DOHH2 (cell line): ENCODE results near the gene FOXD2.

Experiments used
- EZH2phosphoT487 ChIP-seq: fragments of 200-600 bp; sonication (generic); IDR thresholded peaks from 2 replicates; pipeline ENCODE4 v1.6.1; 2017; ENCODE audit warnings: borderline replicate concordance, mild to moderate bottlenecking, antibody characterized with exemption, low read length, moderate library complexity, mixed read lengths
- TF ChIP-seq, protein P1 (sequence below): fragments of 200-600 bp; sonication (generic); IDR thresholded peaks from one replicate; pipeline ENCODE4 v1.5.1; 2014; ENCODE audit warnings: antibody characterized with exemption, mild to moderate bottlenecking, low read depth, low read length; ENCODE audit not compliant: poor library complexity, severe bottlenecking

DNA sequence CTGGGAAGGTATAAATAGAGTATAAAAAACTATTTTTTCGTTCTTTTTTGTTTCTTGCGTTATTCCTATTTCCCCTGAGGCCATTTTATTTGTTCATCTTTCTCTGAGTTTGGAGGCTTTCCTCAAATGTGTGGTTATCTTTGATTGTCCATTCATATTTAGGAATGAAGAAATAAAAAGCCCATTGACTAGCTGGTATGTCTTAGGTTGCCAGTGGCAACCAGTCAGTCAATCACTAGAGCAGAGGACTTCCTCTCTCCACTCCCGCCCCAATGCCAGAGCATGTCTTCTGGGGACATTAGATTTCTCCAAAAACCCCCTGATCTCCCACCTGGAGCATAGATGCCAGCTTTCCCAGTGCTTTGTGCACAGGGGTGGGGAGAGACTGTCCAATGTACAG is 42.4 kb upstream of the FOXD2 start:
- TF ChIP-seq, protein P1, sequence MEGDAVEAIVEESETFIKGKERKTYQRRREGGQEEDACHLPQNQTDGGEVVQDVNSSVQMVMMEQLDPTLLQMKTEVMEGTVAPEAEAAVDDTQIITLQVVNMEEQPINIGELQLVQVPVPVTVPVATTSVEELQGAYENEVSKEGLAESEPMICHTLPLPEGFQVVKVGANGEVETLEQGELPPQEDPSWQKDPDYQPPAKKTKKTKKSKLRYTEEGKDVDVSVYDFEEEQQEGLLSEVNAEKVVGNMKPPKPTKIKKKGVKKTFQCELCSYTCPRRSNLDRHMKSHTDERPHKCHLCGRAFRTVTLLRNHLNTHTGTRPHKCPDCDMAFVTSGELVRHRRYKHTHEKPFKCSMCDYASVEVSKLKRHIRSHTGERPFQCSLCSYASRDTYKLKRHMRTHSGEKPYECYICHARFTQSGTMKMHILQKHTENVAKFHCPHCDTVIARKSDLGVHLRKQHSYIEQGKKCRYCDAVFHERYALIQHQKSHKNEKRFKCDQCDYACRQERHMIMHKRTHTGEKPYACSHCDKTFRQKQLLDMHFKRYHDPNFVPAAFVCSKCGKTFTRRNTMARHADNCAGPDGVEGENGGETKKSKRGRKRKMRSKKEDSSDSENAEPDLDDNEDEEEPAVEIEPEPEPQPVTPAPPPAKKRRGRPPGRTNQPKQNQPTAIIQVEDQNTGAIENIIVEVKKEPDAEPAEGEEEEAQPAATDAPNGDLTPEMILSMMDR = no peak
- no peak for TF ChIP-seq EZH2phosphoT487
